LNCAP (cell line): ENCODE measurements around the gene TVP23C.

Source experiments
- TF ChIP-seq, protein P1 (sequence below): fragments of 450-650 bp; IDR thresholded peaks from 2 replicates; pipeline ENCODE4 v1.5.1; 2017; ENCODE audit warnings: mild to moderate bottlenecking

TVP23C gene

DNA sequence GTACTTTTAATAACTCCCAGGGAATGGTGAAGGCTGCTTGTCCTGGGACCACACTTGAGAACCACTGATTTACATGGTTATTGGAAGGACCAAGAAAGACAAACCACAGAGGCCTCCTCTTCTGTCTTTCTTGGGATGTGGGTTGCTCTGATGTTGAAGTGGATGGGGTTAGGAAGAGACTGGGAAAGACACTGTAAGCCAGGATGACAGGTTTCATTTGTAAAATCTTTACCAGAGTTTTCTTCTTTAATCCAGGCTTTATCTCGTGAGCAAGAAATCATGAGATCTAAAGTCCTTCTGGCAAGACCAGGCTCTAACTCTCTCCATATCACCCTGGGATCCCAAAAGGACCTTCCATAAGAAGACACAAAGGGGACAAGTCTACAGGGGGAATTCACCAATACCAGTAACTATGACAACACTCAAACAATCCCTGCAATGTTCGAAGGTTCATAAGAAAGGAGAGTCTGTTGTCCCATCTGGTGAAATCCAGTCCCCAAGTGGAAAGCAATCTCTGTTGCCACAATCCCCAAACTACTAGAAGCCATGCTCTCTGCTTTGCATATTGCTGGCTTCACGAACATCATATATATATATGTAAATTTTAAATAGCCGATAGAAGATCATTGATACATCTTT, 51.1 kb downstream of the TVP23C start:
- TF ChIP-seq, protein P1, sequence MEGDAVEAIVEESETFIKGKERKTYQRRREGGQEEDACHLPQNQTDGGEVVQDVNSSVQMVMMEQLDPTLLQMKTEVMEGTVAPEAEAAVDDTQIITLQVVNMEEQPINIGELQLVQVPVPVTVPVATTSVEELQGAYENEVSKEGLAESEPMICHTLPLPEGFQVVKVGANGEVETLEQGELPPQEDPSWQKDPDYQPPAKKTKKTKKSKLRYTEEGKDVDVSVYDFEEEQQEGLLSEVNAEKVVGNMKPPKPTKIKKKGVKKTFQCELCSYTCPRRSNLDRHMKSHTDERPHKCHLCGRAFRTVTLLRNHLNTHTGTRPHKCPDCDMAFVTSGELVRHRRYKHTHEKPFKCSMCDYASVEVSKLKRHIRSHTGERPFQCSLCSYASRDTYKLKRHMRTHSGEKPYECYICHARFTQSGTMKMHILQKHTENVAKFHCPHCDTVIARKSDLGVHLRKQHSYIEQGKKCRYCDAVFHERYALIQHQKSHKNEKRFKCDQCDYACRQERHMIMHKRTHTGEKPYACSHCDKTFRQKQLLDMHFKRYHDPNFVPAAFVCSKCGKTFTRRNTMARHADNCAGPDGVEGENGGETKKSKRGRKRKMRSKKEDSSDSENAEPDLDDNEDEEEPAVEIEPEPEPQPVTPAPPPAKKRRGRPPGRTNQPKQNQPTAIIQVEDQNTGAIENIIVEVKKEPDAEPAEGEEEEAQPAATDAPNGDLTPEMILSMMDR: no peak

DNA sequence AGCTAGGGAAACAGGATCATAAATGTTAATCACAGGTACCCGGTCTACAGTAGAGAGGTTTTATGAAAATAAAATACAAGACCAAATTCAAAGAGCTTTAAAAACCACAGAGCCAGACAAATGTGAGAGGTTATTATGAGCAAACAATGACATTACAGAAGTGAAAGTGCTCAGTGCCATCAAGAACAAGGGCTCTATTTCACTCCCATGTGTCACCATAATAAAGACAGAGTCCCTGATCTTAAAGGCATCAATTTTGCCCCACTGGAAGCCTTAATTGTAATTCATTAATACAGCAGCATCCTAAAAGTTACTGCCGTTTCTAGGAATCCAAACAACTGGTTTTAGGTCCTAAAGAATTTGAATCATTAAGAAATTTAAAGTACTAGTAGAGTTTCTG, 52.1 kb downstream of the TVP23C start:
- TF ChIP-seq, protein P1: no peak

DNA sequence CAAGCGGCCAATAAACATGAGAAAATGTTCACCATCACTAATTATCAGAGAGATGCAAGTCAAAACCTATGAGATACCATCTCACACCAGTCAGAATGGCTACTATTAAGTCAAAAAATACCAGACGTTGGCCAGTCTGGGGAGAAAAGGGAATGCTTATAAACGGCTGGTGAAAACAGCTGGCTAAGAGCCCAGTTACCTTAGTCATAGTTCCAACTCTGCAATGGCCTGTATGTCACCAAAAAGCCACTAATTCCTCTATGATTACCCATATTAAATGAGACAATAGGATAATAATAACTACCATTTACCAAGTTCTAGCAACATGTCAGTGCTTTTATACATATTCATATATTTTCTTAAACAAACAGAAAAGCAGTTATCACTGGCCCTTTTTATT, 52.9 kb downstream of the TVP23C start:
- TF ChIP-seq, protein P1: no peak

DNA sequence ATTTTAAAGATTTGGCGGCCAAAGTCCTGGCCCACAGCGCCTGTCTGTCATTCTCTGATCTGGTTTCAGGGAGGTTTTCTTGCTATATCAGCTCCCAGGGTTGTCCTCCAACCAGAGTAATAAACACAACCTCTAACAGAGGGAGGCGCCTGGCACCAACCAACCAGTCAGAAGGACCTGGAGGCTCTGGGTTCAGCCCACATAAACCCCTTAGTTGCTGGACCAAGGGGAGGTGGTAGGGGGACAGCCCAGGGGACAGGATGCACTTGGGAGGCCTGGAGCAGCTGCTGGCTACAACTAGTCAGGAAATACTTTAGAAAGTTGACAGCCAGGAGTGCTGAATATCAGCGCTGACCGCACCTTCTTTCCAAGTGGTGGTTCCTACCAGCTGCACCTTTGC, 54.2 kb downstream of the TVP23C start:
- TF ChIP-seq, protein P1: no peak

DNA sequence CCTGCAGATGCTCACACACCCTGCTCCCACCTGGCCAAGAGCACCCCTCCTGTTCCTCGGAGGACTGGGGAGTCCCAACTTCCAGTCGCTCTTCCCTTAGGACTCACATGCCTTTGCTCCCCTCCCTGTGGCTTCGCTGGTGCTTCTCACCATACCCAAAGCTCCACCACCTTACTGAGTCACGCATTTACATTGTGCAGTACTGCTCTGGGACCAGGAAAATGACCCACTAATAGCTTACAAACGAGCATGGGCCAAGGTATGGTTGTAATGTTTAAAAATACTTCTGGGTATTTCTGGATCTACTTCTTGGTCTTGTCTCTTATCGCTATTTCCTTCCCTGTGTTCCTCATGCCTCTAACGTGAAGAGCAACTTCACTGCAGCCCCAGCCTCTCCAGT, 54.8 kb downstream of the TVP23C start:
- TF ChIP-seq, protein P1: no peak

DNA sequence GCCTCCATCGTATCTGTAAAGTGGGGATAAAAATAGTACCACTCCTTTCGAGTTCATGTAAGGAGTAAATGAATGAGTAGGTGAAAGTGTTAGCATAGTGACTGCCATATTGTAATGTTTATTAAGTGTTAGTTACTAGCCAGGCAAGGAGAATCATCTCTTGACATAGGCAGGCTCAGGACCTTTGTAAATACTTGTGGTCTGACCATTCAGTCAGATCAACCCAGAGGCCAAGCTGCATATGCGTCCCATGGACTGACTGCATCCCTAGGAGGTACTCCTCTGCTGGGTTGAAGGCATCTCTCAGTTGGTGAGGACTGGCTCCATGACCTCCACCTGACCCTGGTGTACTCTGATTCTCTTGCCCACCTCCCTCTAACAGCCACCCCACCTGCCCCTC, 55.4 kb downstream of the TVP23C start:
- TF ChIP-seq, protein P1: no peak

DNA sequence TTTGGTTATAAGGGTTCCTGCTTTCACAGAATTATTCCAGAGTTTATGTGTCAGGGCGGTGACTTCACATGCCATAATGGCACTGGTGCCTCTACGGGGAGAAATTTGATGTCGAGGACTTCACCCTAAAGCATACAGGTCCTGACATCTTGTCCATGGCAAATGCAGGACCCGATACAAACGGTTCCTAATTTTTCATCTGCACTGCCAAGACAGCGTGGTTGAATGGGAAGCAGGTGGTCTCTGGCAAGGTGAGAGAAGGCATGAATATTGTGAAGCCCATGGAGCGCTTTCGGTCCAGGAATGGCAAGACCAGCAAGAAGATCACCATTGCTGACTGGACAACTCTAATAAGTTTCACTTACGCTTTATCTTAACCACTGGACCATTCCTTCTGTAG, 56.3 kb downstream of the TVP23C start:
- TF ChIP-seq, protein P1: no peak

DNA sequence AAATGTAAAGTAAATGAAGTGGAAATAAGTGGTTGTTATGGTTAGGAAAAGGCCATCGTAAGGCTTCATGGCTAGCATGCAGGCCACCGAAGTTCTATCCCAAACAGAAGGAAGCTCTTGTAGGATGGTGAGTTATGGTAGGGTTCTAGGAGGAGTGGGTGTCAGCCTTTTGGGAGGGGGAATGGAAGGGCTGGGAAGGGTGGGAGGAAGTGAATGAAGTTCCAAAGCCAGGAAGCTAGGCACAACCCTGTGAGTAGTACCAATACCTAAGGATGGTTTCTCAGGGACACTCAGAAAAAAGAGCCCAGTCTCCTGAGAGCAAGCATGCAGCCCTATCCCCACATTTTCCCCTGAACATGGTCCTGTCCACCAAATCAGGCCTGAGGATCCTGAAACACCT, 59.6 kb downstream of the TVP23C start:
- TF ChIP-seq, protein P1: no peak
